ENCODE data around the gene EPB41L4A. TPM values are rescaled to one million over a fixed set of nuclear protein-coding genes. Genes with fewer than 3 reads are reported as not detected.

Gene EPB41L4A
- total RNA-seq, 6 donors from 2014 or later = 15.9 to 45.1 (median 28.1) TPM

DNA sequence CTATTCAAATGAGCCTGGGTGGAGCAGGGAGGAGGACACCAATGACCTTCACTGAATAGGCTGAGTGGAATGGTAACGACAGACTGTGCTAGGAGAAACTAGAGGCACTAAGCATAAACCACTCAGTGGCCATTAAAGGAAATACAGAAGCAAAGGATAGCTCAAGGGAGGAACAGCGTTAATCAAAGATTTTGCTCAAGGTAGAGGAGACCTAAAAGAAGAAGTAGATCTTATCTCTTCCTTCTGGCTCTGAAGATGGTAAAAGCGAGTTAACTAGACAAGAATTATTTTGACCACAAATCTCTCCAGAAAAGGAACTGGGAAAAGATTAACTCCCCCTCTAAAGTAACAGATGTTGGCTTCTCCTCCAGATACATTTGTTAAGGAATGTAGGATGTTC is 299.6 kb downstream of the EPB41L4A start:
- Histone ChIP-seq H3K27ac (no peak overlapping the region), H3K4me3 (no peak overlapping the region), H3K9me3 (no peaks in the 10 kb centered on the region), H3K36me3 (no peaks in the 10 kb centered on the region), H3K27me3 (no peaks in the 10 kb centered on the region), H3K4me1 (peaks cover 0 to 6% (median 2%) of the 10 kb centered on the region in 4 donors)
- 72 to 77% methylated on average over 3 of the region's 3 CpGs for WGBS, 2 donors
- no peak for TF ChIP-seq EP300 (IDR thresholded peaks at IDR 0.05)
- no peak for TF ChIP-seq POLR2A (IDR thresholded peaks at IDR 0.05)
- TF ChIP-seq POLR2AphosphoS5 (IDR thresholded peaks at IDR 0.05) = no peak
- TF ChIP-seq, protein P1, sequence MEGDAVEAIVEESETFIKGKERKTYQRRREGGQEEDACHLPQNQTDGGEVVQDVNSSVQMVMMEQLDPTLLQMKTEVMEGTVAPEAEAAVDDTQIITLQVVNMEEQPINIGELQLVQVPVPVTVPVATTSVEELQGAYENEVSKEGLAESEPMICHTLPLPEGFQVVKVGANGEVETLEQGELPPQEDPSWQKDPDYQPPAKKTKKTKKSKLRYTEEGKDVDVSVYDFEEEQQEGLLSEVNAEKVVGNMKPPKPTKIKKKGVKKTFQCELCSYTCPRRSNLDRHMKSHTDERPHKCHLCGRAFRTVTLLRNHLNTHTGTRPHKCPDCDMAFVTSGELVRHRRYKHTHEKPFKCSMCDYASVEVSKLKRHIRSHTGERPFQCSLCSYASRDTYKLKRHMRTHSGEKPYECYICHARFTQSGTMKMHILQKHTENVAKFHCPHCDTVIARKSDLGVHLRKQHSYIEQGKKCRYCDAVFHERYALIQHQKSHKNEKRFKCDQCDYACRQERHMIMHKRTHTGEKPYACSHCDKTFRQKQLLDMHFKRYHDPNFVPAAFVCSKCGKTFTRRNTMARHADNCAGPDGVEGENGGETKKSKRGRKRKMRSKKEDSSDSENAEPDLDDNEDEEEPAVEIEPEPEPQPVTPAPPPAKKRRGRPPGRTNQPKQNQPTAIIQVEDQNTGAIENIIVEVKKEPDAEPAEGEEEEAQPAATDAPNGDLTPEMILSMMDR (IDR thresholded peaks at IDR 0.05) = no peak
- no peak for ATAC-seq (ENCODE audit: low FRiP score in 2 of 2)
- no peak for DNase-seq

DNA sequence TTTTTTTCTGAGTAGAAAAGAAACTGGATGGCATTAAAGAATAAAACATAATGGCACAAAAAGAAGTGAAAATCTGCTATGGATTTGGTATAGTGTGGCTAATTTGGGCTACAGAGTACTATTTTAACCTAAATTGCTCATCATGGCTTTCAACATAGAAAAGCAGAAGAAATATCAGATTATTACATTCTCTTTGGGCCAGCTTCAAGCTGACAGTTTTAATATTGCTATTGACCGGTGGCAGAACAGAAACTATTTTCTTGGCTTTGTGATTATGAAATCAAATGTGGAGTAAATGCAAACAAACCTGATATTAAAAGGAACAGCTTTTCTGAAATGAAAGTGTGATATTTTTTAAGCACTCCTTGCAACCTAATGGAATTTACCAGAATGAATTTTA is 301.5 kb downstream of the EPB41L4A start:
- Histone ChIP-seq H3K4me3 (no peak overlapping the region), H3K4me1 (peaks cover 0 to 6% (median 2%) of the 10 kb centered on the region in 4 donors), H3K36me3 (no peaks in the 10 kb centered on the region), H3K27me3 (no peaks in the 10 kb centered on the region), H3K27ac (no peak overlapping the region), H3K9me3 (no peaks in the 10 kb centered on the region)
- TF ChIP-seq EP300 (IDR thresholded peaks at IDR 0.05) = no peak
- TF ChIP-seq, protein P1 (IDR thresholded peaks at IDR 0.05) = no peak
- no peak for TF ChIP-seq POLR2AphosphoS5 (IDR thresholded peaks at IDR 0.05)
- TF ChIP-seq POLR2A (IDR thresholded peaks at IDR 0.05) = no peak
- no peak for DNase-seq
- no peak for ATAC-seq (ENCODE audit: low FRiP score in 2 of 2)
- 20 to 44% methylated on average over 1 of the region's 1 CpG for WGBS, 2 donors

DNA sequence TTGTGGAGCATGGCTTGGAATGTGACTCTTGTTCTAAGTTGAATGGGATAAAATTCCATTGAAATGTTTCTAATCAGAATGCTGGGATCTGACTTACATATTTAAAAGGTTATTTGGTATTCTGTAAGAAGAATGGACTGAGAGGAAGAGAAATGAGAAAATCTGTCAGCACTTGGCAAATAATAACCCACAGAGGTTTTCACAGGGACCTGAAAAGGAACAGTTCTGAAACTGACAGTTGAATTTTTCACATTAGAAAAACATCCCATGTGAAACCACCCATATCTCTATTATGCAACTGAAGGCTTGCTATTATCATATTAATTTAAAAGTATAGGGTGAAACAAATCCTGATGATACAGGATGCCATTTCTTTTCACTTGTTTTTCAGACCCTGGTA is 302.7 kb downstream of the EPB41L4A start:
- TF ChIP-seq POLR2A (IDR thresholded peaks at IDR 0.05) (no peak), EP300 (IDR thresholded peaks at IDR 0.05) (no peak)
- H3K9me3 ChIP-seq = no peaks in the 10 kb centered on the region
- H3K4me3 ChIP-seq = no peak overlapping the region
- no peak for DNase-seq
- H3K4me1 ChIP-seq = peaks cover 0 to 6% (median 2%) of the 10 kb centered on the region in 4 donors
- no peak for ATAC-seq (ENCODE audit: low FRiP score in 2 of 2)
- no peaks in the 10 kb centered on the region for H3K27me3 ChIP-seq
- no peak overlapping the region for H3K27ac ChIP-seq
- H3K36me3 ChIP-seq = no peaks in the 10 kb centered on the region

DNA sequence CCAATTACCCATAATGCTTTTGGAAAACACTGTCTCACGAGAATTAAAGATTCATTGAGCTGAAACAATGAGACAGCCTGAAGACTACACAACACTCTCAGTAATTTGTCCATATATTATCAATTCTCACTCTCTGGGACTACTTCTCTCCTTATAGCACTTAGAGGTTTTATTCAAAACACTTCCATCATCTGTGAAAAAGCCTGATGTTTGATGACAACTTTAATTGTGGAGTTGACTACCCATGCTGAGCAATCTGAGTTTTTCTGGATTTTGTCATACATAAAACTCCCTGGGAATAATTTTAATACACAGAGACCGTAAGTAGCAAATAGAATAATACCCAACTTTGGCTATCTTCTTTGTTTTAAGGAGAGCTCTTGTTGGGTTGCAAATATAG is 305.5 kb downstream of the EPB41L4A start:
- TF ChIP-seq POLR2A (IDR thresholded peaks at IDR 0.05) (no peak), EP300 (IDR thresholded peaks at IDR 0.05) (no peak), POLR2AphosphoS5 (IDR thresholded peaks at IDR 0.05) (no peak)
- TF ChIP-seq, protein P1 (IDR thresholded peaks at IDR 0.05) = no peak
- no peak for ATAC-seq (ENCODE audit: low FRiP score in 2 of 2)
- H3K36me3 ChIP-seq = no peaks in the 10 kb centered on the region
- no peak overlapping the region for H3K27ac ChIP-seq
- no peaks in the 10 kb centered on the region for H3K27me3 ChIP-seq
- 87 to 92% methylated on average over 2 of the region's 2 CpGs for WGBS, 2 donors
- H3K4me3 ChIP-seq = no peak overlapping the region
- DNase-seq = no peak
- no peaks in the 10 kb centered on the region for H3K9me3 ChIP-seq
- H3K4me1 ChIP-seq = peaks cover 0 to 13% (median 4%) of the 10 kb centered on the region in 4 donors

Small RNAs within 50 kb of the gene (small RNA-seq; reads per million reads assigned to genes)
- gene AC010265.1 = 0 reads per million in 4 donors
- gene HMGB3P16 = 0 reads per million in 4 donors
- gene SNORA13 = 3.9 to 11.1 (median 4.9) reads per million in 4 donors
